ENCODE measurements around the gene KRTAP10-4.
"Not testable (repeated sequence)": the region's sequence is repeated elsewhere in the genome, so short reads cannot be mapped to it uniquely, and the experiment has no call there.

Gene KRTAP10-4, protein sequence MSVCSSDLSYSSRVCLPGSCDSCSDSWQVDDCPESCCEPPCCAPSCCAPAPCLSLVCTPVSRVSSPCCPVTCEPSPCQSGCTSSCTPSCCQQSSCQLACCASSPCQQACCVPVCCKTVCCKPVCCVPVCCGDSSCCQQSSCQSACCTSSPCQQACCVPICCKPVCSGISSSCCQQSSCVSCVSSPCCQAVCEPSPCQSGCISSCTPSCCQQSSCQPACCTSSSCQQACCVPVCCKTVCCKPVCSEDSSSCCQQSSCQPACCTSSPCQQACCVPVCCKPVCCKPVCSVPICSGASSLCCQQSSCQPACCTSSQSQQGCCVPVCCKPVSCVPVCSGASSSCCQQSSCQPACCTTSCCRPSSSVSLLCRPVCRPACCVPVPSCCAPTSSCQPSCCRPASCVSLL

DNA sequence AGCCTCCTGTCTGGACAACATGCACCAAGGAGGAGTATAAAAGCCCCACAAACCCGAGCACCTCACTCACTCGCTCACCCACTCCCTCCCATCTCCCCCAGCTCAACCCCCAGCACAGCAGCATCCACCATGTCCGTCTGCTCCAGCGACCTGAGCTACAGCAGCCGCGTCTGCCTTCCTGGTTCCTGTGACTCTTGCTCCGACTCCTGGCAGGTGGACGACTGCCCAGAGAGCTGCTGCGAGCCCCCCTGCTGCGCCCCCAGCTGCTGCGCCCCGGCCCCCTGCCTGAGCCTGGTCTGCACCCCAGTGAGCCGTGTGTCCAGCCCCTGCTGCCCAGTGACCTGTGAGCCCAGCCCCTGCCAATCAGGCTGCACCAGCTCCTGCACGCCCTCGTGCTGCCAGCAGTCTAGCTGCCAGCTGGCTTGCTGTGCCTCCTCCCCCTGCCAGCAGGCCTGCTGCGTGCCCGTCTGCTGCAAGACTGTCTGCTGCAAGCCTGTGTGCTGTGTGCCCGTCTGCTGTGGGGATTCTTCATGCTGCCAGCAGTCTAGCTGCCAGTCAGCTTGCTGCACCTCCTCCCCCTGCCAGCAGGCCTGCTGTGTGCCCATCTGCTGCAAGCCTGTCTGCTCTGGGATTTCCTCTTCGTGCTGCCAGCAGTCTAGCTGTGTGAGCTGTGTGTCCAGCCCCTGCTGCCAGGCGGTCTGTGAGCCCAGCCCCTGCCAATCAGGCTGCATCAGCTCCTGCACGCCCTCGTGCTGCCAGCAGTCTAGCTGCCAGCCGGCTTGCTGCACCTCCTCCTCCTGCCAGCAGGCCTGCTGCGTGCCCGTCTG lies at the start of gene KRTAP10-4:
Gene KRTAP10-4, plus strand, starts transcription at position 100 of the 827 bp plus-strand sequence. Its CDS starts 30 bp downstream, at position 130.
- not testable (repeated sequence) for DNase-seq (ENCODE audit: low spot score)

DNA sequence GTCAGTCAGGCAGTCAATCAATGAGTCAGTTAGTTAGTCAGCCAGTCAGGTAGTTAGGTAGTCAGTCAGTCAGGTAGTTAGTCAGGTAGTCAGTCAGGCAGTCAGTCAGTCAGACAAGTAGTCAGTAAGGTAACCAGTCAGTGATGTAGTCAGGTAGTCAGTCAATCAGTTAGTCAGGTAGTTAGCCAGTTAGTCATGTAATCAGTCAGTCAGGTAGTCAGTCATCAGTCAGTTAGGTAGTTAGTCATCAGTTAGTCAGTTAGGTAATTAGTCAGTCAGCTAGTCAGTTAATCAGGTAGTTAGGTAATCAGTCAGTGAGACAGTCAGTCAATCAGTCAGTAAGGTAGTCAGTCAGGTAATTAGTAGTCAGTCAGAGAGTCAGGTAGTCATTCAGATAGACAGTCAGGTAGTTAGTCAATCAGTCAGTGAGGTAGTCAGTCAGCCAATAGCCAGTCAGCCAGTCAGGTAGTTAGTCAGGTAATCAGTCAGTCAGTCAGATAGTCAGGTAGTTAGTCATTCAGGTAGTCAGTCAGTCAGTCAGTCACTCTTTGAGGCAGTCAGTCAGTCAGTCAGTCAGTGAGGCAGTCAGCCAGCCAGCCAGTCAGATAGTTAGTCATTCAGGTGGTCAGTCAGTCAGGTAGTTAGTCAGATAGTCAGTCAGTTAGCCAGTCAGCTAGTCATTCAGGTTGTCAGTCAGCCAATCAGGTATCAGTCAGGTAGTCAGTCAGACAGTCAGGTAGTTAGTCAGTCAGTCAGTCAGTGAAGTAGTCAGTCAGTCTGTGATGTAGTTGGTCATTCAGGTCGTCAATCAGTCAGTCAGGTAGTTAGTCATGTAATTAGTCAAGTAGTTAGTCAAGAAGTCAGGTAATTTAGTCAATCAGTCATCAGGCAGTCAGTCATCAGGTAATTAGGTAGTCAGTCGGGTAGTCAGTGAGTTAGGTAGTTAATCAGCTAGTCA lies 48.8 kb upstream of the KRTAP10-4 start:
- no peak for DNase-seq (ENCODE audit: low spot score)

GRCh38 chr21:44525391-44526095 lies 48.0 kb upstream of the KRTAP10-4 start:
- no peak for DNase-seq (ENCODE audit: low spot score)

- no peak for DNase-seq (ENCODE audit: low spot score)
Observed at GRCh38 chr21:44526096-44526997, 47.2 kb upstream of the KRTAP10-4 start.

- no peak for DNase-seq (ENCODE audit: low spot score)
Observed at GRCh38 chr21:44527156-44527982, 46.2 kb upstream of the KRTAP10-4 start.

GRCh38 chr21:44527983-44528633 lies 45.4 kb upstream of the KRTAP10-4 start:
- DNase-seq (ENCODE audit: low spot score) = no peak

DNA sequence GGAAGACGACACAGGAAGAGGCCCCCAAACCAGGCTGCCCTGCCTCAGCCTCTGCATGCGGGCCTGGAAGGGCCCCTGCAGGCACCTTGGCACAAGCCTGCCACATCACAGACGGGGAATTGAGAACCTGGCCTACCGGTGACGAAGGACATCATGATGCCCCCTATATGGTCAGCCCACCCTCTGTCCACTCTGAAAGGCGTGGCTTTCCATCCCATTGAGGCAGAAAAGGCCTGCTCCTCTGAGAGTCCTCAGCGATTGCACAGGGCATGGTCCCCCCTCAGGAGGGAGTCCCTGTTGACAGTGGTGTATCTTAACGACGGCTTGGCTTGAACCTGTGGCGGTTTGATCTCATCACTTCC lies 44.9 kb upstream of the KRTAP10-4 start:
- no peak for DNase-seq (ENCODE audit: low spot score)

DNA sequence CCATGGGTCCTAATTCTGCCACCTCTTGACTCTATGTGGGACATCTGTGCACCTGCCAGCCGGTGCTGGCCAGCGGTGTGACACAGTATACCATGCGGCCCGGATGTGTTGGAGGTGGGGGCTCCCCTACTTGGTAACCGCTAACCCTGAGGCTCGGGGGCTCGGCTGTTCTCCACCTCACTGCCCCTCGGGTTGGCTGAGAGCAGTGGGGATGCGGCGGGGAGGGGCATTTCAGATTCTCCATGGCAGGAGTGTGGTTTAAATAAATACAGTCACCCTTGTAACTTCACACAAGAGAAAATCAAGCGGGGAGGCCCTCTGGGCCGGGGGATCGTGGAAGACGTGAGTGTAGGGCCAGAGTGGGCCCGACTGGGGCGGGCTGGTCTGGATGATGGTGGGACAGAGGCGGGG lies 44.5 kb upstream of the KRTAP10-4 start:
- DNase-seq (ENCODE audit: low spot score) = no peak

- DNase-seq (ENCODE audit: low spot score) = no peak
Observed at GRCh38 chr21:44529503-44530125, 43.9 kb upstream of the KRTAP10-4 start.

DNA sequence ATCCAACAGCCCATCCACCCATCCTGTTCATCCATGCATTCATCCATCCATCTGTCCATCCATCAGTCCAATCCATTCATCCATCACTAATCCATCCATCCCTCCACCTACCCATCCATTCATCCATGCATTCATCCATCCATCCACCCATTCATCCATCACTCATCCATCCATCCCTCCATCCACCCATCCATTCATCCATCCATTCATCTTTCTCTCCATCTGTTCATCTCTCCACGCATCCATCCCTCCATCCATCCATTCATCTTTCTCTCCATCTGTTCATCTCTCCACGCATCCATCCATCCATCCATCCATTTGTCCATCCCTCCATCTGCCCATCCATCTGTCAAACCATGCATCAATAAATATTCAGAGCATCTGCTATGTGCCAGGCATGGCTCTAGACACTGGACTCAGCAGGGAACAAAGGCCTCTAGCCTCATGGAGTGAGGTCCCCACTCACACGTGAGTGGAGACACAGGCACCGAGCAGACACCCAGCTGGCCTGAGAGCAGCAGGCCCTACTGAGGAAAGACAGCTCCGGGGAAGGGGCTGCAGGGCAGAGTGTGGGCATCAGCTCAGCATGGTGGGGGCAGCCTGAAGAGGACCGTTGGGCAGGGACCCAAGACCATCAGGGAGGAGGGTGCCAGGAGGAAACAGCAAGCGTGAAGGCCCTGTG lies 43.2 kb upstream of the KRTAP10-4 start:
- DNase-seq (ENCODE audit: low spot score) = no peak

DNA sequence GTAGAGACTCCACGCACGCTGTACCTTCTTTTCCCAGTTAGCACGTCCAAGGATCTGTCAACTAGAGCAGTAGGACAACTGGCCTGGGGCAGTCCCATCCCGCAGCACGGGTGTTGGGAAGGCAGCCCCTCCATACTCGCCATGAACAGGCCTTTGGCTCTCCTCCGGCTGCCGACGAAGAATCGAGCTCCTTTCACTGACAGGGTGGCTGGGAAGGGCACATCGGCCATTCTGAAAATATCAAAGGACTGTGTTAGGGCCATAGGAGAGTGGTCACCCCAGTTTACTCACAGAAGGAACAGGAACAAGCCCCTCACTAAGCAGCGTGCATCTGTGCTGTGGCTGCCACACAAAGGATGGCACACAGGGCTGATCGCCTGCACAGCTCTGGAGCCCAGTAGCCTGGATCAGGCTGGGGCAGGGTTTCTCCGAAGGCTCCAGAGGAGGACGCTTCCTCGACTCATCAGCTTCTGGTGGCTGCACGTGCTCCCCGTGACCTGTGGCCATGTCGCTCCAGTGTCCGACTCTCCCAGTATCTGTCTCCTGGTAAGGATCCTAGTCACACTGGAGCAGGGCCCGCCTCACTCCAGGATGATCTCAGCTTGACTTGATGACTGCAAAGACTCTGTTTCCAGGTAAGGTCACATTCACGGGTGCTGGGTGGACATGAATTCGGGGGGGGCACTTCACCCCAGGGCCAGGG lies 42.5 kb upstream of the KRTAP10-4 start:
- no peak for DNase-seq (ENCODE audit: low spot score)

- DNase-seq (ENCODE audit: low spot score) = no peak
Observed at GRCh38 chr21:44531606-44532564, 41.6 kb upstream of the KRTAP10-4 start.

GRCh38 chr21:44532712-44533111 lies 40.8 kb upstream of the KRTAP10-4 start:
- DNase-seq (ENCODE audit: low spot score) = no peak

- DNase-seq (ENCODE audit: low spot score) = no peak
Observed at GRCh38 chr21:44533121-44533890, 40.2 kb upstream of the KRTAP10-4 start.
